ENCODE results near the gene PHACTR1. TPM values are rescaled to one million over a fixed set of nuclear protein-coding genes. Genes with fewer than 3 reads are reported as not detected.
A peak's percentile ranks its signal among the peaks of the same experiment; 100 is the strongest.

The PHACTR1 gene
- total RNA-seq, 1 experiment from 2014 or later, result 2.6 TPM

DNA sequence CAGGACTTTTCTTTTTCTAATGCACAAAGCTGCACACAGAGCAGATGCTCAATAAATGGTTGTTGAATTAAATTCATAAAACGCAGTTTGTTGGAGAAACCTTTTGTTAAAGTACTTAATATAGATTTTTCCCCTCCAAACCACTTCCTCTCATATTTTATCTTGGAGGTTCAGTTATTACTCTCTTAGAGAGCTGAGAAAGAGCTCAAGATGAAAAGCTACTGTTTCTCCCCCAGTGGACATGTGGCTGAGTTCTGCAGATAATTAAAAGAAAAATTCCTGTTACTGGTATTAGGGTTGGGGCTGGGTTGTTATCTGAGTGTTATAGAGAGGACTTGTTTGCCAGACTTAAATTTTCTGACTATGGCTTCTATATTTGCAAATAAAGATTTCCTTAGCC lies 317.7 kb downstream of the PHACTR1 start:
- BruUV-seq (replicated peaks), result no TSS peak
- intact Hi-C loops (cut with micrococcal nuclease; ENCODE audit: unreplicated experiment), result no loop called here
- TF ChIP-seq EZH2 (IDR thresholded peaks at IDR 0.05; ENCODE audit: borderline replicate concordance, low read depth, low read length, poor library complexity, severe bottlenecking), result no peak
- TF ChIP-seq, protein P1, sequence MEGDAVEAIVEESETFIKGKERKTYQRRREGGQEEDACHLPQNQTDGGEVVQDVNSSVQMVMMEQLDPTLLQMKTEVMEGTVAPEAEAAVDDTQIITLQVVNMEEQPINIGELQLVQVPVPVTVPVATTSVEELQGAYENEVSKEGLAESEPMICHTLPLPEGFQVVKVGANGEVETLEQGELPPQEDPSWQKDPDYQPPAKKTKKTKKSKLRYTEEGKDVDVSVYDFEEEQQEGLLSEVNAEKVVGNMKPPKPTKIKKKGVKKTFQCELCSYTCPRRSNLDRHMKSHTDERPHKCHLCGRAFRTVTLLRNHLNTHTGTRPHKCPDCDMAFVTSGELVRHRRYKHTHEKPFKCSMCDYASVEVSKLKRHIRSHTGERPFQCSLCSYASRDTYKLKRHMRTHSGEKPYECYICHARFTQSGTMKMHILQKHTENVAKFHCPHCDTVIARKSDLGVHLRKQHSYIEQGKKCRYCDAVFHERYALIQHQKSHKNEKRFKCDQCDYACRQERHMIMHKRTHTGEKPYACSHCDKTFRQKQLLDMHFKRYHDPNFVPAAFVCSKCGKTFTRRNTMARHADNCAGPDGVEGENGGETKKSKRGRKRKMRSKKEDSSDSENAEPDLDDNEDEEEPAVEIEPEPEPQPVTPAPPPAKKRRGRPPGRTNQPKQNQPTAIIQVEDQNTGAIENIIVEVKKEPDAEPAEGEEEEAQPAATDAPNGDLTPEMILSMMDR (conservative IDR thresholded peaks at IDR 0.05; ENCODE audit: low read depth, low read length), result no peak
- CTCF ChIA-PET, result no interaction called here
- no peak for DNase-seq (ENCODE audit: low spot score)
- no peaks in the 10 kb centered on the region for H3K36me3 ChIP-seq (ENCODE audit: insufficient read depth, low read length, poor library complexity, severe bottlenecking)
- no peak overlapping the region for H3K4me3 ChIP-seq (ENCODE audit: low read depth, low read length, poor library complexity, severe bottlenecking)
- no peak overlapping the region for H3K27ac ChIP-seq (ENCODE audit: low read depth, low read length, poor library complexity, severe bottlenecking)
- peaks cover 12% of the 10 kb centered on the region for H3K4me1 ChIP-seq (ENCODE audit: insufficient read depth, low read length, poor library complexity, severe bottlenecking)
- POLR2A ChIA-PET (ENCODE audit: low non-redundant PET), result no interaction called here
- H3K9me3 ChIP-seq (ENCODE audit: low read depth, low read length, poor library complexity, severe bottlenecking), result no peaks in the 10 kb centered on the region
- no peaks in the 10 kb centered on the region for H3K27me3 ChIP-seq (replicated peaks; ENCODE audit: insufficient read depth, low read depth, low read length, poor library complexity)

DNA sequence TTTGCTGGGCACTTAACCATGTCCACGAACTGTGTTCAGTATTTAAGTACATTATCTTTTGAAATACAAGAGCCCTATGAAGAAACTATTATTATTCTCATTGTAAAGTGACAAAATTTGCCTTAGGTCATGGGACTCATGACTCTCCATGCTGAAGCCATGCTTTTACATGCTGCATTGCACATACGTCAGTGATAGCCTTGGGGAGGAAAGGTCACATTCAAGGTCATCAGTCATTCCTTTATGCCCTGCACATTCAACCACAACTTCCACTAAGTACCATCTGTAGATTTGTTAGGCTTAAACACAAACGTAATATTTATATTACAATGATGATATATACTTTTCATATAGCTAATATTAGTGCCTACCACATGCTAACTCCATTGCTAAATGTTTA lies 319.0 kb downstream of the PHACTR1 start:
- TF ChIP-seq, protein P1 (conservative IDR thresholded peaks at IDR 0.05; ENCODE audit: low read depth, low read length), result no peak
- no peak for TF ChIP-seq EZH2 (IDR thresholded peaks at IDR 0.05; ENCODE audit: borderline replicate concordance, low read depth, low read length, poor library complexity, severe bottlenecking)
- Histone ChIP-seq H3K9me3 (ENCODE audit: low read depth, low read length, poor library complexity, severe bottlenecking) (no peaks in the 10 kb centered on the region), H3K4me1 (ENCODE audit: insufficient read depth, low read length, poor library complexity, severe bottlenecking) (peaks cover 19% of the 10 kb centered on the region), H3K27me3 (replicated peaks; ENCODE audit: insufficient read depth, low read depth, low read length, poor library complexity) (no peaks in the 10 kb centered on the region), H3K36me3 (ENCODE audit: insufficient read depth, low read length, poor library complexity, severe bottlenecking) (no peaks in the 10 kb centered on the region), H3K4me3 (ENCODE audit: low read depth, low read length, poor library complexity, severe bottlenecking) (no peak overlapping the region), H3K27ac (ENCODE audit: low read depth, low read length, poor library complexity, severe bottlenecking) (no peak overlapping the region)
- no peak for DNase-seq (ENCODE audit: low spot score)
- no TSS peak for BruUV-seq (replicated peaks)
- intact Hi-C loops (cut with micrococcal nuclease; ENCODE audit: unreplicated experiment), result no loop called here
- CTCF ChIA-PET, result no interaction called here
- POLR2A ChIA-PET (ENCODE audit: low non-redundant PET), result no interaction called here

DNA sequence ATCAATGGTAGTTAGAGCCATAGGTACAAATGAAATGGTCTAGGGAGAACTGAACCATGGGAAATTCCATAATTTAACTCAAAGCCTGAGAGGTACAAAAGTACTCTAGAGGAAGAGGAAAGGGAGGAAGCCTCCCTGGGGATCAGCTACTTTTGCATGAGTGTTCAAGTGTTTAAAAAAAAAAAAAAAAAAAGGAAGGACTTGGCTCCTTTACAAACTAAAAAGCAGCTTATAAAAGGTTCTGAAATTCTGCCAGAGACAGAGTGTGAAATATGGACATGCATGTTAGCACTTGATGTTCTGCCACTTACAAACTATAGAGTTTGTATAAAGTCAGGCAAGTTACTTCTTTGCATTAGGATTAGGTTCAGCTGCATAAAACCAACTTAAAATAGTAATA lies 321.7 kb downstream of the PHACTR1 start:
- Histone ChIP-seq H3K27me3 (replicated peaks; ENCODE audit: insufficient read depth, low read depth, low read length, poor library complexity) (no peaks in the 10 kb centered on the region), H3K9me3 (ENCODE audit: low read depth, low read length, poor library complexity, severe bottlenecking) (no peaks in the 10 kb centered on the region), H3K36me3 (ENCODE audit: insufficient read depth, low read length, poor library complexity, severe bottlenecking) (no peaks in the 10 kb centered on the region), H3K4me1 (ENCODE audit: insufficient read depth, low read length, poor library complexity, severe bottlenecking) (peaks cover 19% of the 10 kb centered on the region), H3K4me3 (ENCODE audit: low read depth, low read length, poor library complexity, severe bottlenecking) (no peak overlapping the region), H3K27ac (ENCODE audit: low read depth, low read length, poor library complexity, severe bottlenecking) (peak overlapping the region; percentile 64)
- ChIA-PET POLR2A (ENCODE audit: low non-redundant PET) (no interaction called here), CTCF (no interaction called here)
- no TSS peak for BruUV-seq (replicated peaks)
- intact Hi-C loops (cut with micrococcal nuclease; ENCODE audit: unreplicated experiment), result no loop called here
- peak; percentile 92 for DNase-seq (ENCODE audit: low spot score)
- TF ChIP-seq EZH2 (IDR thresholded peaks at IDR 0.05; ENCODE audit: borderline replicate concordance, low read depth, low read length, poor library complexity, severe bottlenecking), result no peak
- TF ChIP-seq, protein P1 (conservative IDR thresholded peaks at IDR 0.05; ENCODE audit: low read depth, low read length), result no peak
